Adrenal gland (tissue), 12 donors: ENCODE results near the gene GPC6. TPM values are rescaled to one million over a fixed set of nuclear protein-coding genes. Genes with fewer than 3 reads are reported as not detected.

ENCODE experiments used
- DNase-seq, 7 donors: peaks; one replicate each; pipeline ENCODE4 v3.0.0-alpha.2; 2019 to 2020
- H3K27ac ChIP-seq, 5 donors: fragments of 200-600 bp; sonication (generic) in 4 of 5; 1 replicate in 3 of 5; 2 replicates in 2 of 5; pipeline versions ENCODE4 v1.5.1 to v1.8.0; 2016 to 2020; ENCODE audit warnings: mild to moderate bottlenecking in 1 of 5
- H3K27me3 ChIP-seq: fragments of 200-600 bp; 2 replicates; pipeline ENCODE4 v1.8.0; 2021
- H3K36me3 ChIP-seq, 2 donors: fragments of 200-600 bp; replicated peaks in 1 of 2; 1 replicate in 1 of 2; 2 replicates in 1 of 2; pipeline versions ENCODE4 v1.5.1 to v1.8.0; 2018 to 2022
- H3K4me1 ChIP-seq, 2 donors: fragments of 200-600 bp; replicated peaks in 1 of 2; 1 replicate in 1 of 2; 2 replicates in 1 of 2; pipeline versions ENCODE4 v1.5.1 to v1.8.0; 2018 to 2021
- H3K4me3 ChIP-seq, 4 donors: fragments of 200-600 bp; sonication (generic) in 3 of 4; one replicate each; pipeline ENCODE4 v1.5.1; 2016 to 2018
- H3K9me3 ChIP-seq, 3 donors: fragments of 200-600 bp; sonication (generic) in 1 of 3; replicated peaks in 1 of 3; 1 replicate in 2 of 3; 2 replicates in 1 of 3; pipeline versions ENCODE4 v1.5.1 to v1.8.0; 2016 to 2021
- POLR2A ChIP-seq, 2 donors: fragments of 450-650 bp; IDR thresholded peaks; one replicate each; pipeline ENCODE4 v1.6.1; 2017; ENCODE audit warnings: antibody characterized with exemption in 2 of 2, mild to moderate bottlenecking in 2 of 2, moderate library complexity in 1 of 2
- WGBS, 4 donors: extraction: QIAGEN DNeasy Blood & Tissue Kit in 2 of 4; methylation state at CpG; one replicate each; pipeline versions ENCODE4 v1.1.5 to v1.1.7; 2013 to 2017; 5-methylcytosine and 5-hydroxymethylcytosine counted together
- intact Hi-C, 2 donors: fragments of 100-400 bp; cut with DNase I; formaldehyde crosslinking; loops; one replicate each; pipeline versions ENCODE4 v1.14.1 to v1.15.0; 2022 to 2023
- polyA plus RNA-seq, 3 donors: library from polyadenylated mRNA; stranded (reverse); fragments of 200-250 nt in 2 of 3; fragments of 350-450 nt in 1 of 3; fragmentation: Illumina TruSeq in 1 of 3; extraction: RNeasy Lipid Tissue Mini Kit (QIAGEN cat#74804) in 1 of 3; gene quantifications; one replicate each; pipeline ENCODE4 v1.2.3, GENCODE V29; 2013 to 2014
- total RNA-seq, 9 donors: library from RNA; depleted of rRNA in 4 of 9; stranded (reverse); fragments of >200 nt in 4 of 9; fragments of 120-200 nt in 1 of 9; fragmentation: NEBNext Ultra II Directional in 1 of 9; extraction: Animal tissue kit (Norgen Biotek cat#: 25700) in 1 of 9; gene quantifications; one replicate each; pipeline versions ENCODE4 v1.1.0 to v1.2.4, GENCODE V29; 2013 to 2023
- TF ChIP-seq, protein P1 (sequence below), 6 experiments: fragments of 450-650 bp in 4 of 6; fragments of 200-600 bp in 2 of 6; sonication (generic) in 1 of 6; IDR thresholded peaks; 1 replicate in 5 of 6; 2 replicates in 1 of 6; pipeline versions ENCODE4 v1.5.1 to v1.8.0; 2016 to 2021; ENCODE audit warnings: antibody characterized with exemption in 6 of 6, mild to moderate bottlenecking in 2 of 6, moderate library complexity in 1 of 6
- donor health status: healthy with polysubstance abuse.
- donor health status: Bipolar disorder and iron deficiency.
- donor health status: DM: yes; HTN: yes; CAD: no.
- donor health status: DM: no; HTN: no; CAD: no.
- donor health status: DM: no; HTN: no; CAD: no.
- donor health status: DM: yes; HTN: yes; CAD: no.

Gene GPC6
- total and polyA plus RNA-seq, 12 donors = 0.37 to 62.3 (median 2.5) TPM

DNA sequence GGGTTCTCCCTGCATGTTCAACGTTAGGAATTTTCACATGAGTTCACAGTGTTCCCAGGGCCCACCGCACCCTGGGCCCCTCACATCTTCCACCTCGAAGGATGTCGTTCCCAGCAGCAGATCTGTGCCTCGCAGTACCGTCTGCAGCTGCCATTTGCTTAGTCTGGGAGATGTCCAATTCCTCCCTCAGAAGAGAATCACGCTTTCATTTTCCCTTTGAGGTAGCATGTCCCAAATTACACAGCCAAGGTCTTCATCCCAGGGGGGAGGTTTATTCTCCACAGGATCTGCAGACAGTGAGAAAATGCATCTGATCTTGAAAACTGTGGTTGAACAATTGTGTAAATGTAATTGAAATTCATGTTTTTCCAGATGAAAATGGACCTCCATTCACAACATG is 1102.7 kb downstream of the GPC6 start:
- no peaks in the 10 kb centered on the region for H3K36me3 ChIP-seq

DNA sequence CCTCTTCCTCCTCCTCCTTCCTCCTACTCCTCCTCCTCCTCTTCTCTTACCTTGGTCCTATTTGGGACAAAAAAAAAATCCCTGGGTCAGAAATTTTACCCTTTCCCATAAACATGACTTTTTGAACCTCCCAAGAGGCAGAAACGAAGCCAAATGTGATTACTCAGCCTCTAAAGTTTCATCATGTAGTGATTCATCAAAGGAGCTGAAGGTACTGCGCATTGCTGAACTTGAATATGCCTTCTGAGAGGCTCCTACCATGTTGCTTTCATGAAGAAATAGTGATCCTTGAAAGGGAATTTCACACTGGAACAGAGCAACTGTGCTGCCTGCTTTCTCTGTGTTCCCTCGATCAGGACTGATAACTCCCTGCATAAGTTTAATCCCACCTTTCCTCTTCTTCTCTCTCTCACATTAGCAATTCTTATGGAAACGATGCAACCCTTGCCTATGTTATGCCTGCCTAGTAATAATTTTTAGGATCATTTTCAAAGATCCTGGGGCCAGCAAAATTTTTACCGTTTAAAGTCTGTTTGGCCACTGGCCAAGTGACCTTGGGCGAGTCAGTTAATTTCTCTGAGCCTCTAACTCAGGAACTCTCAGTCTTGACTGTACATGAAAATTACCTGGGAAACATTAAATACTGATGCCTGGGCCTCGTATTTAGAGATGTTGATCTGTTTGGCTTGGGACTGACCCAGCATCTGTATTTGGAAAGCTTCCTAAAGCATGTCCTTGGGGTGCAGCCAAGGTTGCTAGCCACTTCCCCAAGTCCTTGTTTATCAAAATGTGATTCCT is 1103.3 kb downstream of the GPC6 start:
- peak overlapping the region in 2 of 4 donors; percentile 17 to 33 for H3K4me3 ChIP-seq
- DNase-seq = peak in 5 of 7 donors; percentile 32 to 59 (median 43)
- H3K4me1 ChIP-seq = peaks cover 17 to 32% of the 10 kb centered on the region in 2 donors
- H3K27ac ChIP-seq = peak overlapping the region; percentile 4 to 81 (median 75)
- TF ChIP-seq POLR2A (IDR thresholded peaks at IDR 0.05) = no peak
- TF ChIP-seq, protein P1, sequence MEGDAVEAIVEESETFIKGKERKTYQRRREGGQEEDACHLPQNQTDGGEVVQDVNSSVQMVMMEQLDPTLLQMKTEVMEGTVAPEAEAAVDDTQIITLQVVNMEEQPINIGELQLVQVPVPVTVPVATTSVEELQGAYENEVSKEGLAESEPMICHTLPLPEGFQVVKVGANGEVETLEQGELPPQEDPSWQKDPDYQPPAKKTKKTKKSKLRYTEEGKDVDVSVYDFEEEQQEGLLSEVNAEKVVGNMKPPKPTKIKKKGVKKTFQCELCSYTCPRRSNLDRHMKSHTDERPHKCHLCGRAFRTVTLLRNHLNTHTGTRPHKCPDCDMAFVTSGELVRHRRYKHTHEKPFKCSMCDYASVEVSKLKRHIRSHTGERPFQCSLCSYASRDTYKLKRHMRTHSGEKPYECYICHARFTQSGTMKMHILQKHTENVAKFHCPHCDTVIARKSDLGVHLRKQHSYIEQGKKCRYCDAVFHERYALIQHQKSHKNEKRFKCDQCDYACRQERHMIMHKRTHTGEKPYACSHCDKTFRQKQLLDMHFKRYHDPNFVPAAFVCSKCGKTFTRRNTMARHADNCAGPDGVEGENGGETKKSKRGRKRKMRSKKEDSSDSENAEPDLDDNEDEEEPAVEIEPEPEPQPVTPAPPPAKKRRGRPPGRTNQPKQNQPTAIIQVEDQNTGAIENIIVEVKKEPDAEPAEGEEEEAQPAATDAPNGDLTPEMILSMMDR (IDR thresholded peaks at IDR 0.05) = no peak
- intact Hi-C loops = no loop called here
- H3K36me3 ChIP-seq = no peaks in the 10 kb centered on the region
- H3K27me3 ChIP-seq = no peaks in the 10 kb centered on the region
- H3K9me3 ChIP-seq = no peaks in the 10 kb centered on the region
- 29 to 39% (median 29%) methylated on average over 7 of the region's 7 CpGs for WGBS, 4 donors

More for the DNA sequence above, 1102.7 kb downstream of the GPC6 start:
- Histone ChIP-seq H3K27ac (peak overlapping the region in 4 of 5 donors; percentile 5 to 81 (median 76)), H3K9me3 (no peaks in the 10 kb centered on the region), H3K27me3 (no peaks in the 10 kb centered on the region), H3K4me3 (peak overlapping the region in 2 of 4 donors; percentile 17 to 33), H3K4me1 (peaks cover 17 to 32% of the 10 kb centered on the region in 2 donors)
- WGBS, 4 donors = 36 to 60% (median 52%) methylated on average over 7 of the region's 7 CpGs
- no peak for TF ChIP-seq POLR2A (IDR thresholded peaks at IDR 0.05)
- TF ChIP-seq, protein P1 (IDR thresholded peaks at IDR 0.05) = no peak
- DNase-seq = peak in 3 of 7 donors; percentile 15 to 45 (median 21)
- intact Hi-C loops = no loop called here

DNA sequence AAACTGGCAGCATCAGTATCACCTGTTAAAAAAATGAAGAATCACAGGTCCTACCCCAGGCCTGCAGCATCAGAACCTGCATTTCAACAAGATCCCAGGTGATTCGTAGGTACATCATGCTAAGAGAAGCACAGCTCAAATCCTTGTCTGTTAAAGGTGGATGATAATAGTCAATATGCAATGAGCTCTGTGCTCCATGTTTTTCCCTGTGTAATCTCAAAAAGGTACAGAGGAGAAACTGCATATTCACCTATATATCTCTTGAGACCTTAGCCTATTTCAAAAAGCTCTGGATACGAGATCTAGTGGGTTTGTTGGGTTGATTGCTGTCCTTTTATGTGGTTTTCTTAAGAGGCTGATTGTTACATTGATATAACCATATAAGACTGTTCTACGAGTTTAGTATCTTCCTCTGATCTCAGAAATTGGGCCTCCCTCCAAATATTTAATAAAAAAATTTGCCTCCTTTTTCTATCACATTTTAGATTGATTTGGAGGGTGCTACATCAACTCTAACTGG is 1104.0 kb downstream of the GPC6 start:
- intact Hi-C loops = no loop called here
- 62 to 79% (median 69%) methylated on average over 3 of the region's 3 CpGs for WGBS, 4 donors

DNA sequence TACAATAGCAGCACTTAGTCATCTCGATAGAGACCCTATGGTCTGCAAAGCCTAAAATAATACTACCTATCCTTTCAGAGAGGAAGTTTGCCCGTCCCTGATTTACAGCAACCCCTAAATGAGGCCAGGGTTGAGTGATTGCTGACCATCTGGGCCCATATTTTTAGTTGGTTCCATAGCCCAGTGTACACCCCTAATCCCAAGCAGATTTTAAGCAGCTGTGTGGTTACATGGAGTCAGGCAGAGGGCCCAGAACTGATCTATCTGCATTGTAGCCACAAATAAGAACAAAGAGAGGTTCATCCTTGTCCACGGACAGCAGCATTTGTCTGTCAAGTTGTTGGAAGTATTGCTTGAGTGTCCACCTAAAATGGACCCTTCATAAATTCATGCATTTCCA is 1104.7 kb downstream of the GPC6 start:
- intact Hi-C loops = no loop called here
- DNase-seq = no peak

More for the DNA sequence above, 1104.0 kb downstream of the GPC6 start:
- TF ChIP-seq, protein P1 (IDR thresholded peaks at IDR 0.05) = no peak
- no peak for TF ChIP-seq POLR2A (IDR thresholded peaks at IDR 0.05)
- no peak for DNase-seq
- H3K9me3 ChIP-seq = no peaks in the 10 kb centered on the region
- H3K36me3 ChIP-seq = no peaks in the 10 kb centered on the region
- peaks cover 17 to 29% of the 10 kb centered on the region in 2 donors for H3K4me1 ChIP-seq
- H3K4me3 ChIP-seq = no peak overlapping the region
- H3K27ac ChIP-seq = peak overlapping the region in 3 of 5 donors; percentile 75 to 81 (median 78)
- H3K27me3 ChIP-seq = no peaks in the 10 kb centered on the region

More for the DNA sequence above, 1104.7 kb downstream of the GPC6 start:
- Histone ChIP-seq H3K9me3 (no peaks in the 10 kb centered on the region), H3K4me3 (no peak overlapping the region), H3K27ac (no peak overlapping the region), H3K36me3 (no peaks in the 10 kb centered on the region), H3K27me3 (no peaks in the 10 kb centered on the region), H3K4me1 (peaks cover 17 to 22% of the 10 kb centered on the region in 2 donors)
- 86 to 97% (median 95%) methylated on average over 3 of the region's 3 CpGs for WGBS, 4 donors
- no peak for TF ChIP-seq POLR2A (IDR thresholded peaks at IDR 0.05)
- TF ChIP-seq, protein P1 (IDR thresholded peaks at IDR 0.05) = no peak
